Measurements from ENCODE around the gene TINAGL1.
A peak's percentile ranks its signal among the peaks of the same experiment; 100 is the strongest.

GRCh38 chr1:31562707-31563360 lies 13.5 kb upstream of the TINAGL1 start:
- TF ChIP-seq POLR2AphosphoS5 (IDR thresholded peaks at IDR 0.05; ENCODE audit: low read depth, low read length) (peak; percentile 39; the same call in 1 of the 2 replicates), EZH2phosphoT487 (IDR thresholded peaks at IDR 0.05; ENCODE audit: borderline replicate concordance) (no peak), EZH2 (IDR thresholded peaks at IDR 0.05) (no peak), CTCF (IDR thresholded peaks at IDR 0.05 in 2 of 3, conservative IDR thresholded peaks at IDR 0.05 in 1 of 3; ENCODE audit: borderline replicate concordance in 1 of 3, insufficient read depth in 1 of 3, low read depth in 2 of 3, low read length in 2 of 3) (no peak), SRF (IDR thresholded peaks at IDR 0.05; ENCODE audit: low read depth) (no peak; the same call in 1 of the 2 replicates), ELF1 (IDR thresholded peaks at IDR 0.05; ENCODE audit: borderline replicate concordance, low read depth) (no peak; the same call in 1 of the 2 replicates), POLR2A (IDR thresholded peaks at IDR 0.05; ENCODE audit: borderline replicate concordance, extremely low read depth, insufficient read depth, insufficient read length) (no peak), JUND (IDR thresholded peaks at IDR 0.05) (peak; percentile 54; the same call in 1 of the 2 replicates), ZFX (IDR thresholded peaks at IDR 0.05) (no peak)
